GM21737 (cell line): ENCODE data around the gene CSTF3.
"Not testable (repeated sequence)": the region's sequence is repeated elsewhere in the genome, so short reads cannot be mapped to it uniquely, and the experiment has no call there.

Experiments
- ATAC-seq: cut with Tn5 transposase; IDR thresholded peaks from one replicate; pipeline ENCODE4 v1.9.1; 2021; ENCODE audit warnings: mild to moderate bottlenecking, moderate library complexity; ENCODE audit not compliant: unreplicated experiment

CSTF3 gene

DNA sequence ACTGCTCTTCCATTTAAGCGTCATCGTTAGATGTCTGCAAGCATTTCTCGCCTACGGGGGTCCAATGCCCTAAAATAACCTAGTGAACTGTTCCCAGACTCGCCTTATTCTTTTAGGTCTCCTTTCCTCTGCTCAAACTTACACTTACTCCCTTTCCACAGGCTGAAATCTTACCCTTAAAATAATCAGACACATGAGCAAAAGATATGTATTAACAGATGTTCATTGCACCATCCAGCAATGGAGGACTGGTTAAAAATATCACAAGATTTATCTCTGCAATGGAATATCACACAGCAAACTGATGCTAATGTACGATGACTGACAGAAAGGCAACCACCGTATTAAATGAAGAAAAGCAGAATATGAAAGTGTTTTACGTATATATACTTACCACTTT is 1.6 kb upstream of the CSTF3 start:
- no peak for ATAC-seq

DNA sequence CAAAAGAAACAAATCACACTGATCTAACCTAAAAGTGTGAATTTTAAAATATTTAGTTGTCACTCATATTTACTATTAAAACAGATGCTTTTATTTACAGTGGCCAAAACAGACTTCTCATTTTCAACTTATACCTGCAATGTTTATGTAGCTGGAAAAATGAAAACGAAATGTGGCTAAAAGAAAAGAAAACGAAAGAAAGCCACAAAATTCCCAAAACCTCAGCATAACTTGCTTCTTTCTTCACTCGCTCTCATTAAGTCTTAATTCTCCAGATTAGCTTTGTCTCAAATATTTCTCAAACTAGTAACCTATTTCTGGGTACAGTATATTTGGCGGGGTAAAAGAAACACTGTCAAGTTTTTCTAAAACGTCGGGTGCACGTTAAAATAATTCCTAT is 693 bp downstream of the CSTF3 start:
- ATAC-seq = no peak

DNA sequence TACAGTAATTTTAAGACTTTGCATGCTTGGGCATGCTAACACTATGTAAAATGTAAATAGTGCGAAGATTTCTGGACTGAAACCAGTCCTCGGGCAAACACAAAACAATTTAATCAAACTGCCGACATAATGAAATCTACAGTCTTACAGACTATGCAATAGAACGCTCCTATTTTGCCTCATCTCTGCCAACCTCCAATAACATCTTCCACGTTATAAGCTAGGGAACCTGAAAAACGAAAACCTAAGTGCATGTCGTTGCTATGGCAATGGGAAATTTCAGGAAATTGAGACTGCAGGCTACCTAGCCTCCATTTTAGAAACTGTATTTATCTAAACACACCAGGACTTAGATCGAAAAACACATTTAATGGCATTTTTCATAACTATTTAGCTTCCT is 1.1 kb downstream of the CSTF3 start:
- no peak for ATAC-seq

DNA sequence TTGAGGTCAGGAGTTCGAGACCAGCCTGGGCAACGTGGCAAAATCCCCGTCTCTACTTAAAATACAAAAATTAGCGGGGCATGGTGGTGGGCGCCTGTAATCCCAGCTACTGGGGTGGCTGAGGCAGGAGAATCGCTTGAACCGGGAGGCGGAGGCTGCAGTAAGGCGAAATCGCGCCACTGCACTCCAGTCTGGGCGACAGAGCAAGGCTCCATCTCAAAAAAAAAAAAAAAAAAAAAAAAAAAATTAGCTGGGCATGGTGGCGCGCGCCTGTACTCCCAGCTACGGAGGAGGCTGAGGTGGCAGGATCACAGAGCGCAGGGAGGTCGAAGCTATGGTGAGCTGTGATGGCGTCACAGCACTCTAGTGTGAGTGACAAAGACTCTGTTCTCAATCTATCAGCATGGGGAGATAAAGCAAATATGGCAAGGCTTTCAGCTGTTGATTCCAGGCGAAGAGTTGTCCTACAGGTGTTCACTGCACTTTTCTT is 1.9 kb downstream of the CSTF3 start:
- ATAC-seq = not testable (repeated sequence)

DNA sequence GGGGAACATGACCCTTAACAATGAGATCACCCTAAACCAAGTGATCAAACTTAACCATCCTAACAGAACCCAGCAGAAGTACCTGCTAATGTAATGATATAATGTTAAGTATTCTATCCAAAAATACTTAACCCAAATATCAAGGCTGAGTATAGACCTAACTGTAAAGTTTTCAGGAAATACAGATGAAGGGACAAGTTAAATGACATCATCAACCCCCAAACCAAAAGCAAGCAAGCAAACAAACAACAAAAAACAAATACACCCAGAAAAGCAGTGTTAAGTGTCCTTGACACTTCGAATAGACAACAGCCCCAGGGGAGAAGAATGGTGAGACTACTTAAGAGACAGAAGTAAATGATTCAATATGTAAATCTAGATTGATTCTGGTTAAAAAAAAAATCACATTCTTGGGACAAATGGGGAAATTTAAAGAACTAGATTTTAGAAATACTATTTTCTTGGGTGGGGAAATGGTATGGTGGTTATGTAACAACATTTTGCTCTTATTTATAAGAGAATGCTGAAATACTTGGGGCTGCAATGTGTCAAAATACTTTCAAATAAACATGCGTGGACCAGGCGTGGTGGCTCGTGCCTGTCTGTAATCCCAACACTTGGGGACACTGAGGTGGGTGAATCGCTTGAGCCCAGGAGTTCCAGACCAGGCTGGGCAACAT is 2.5 kb downstream of the CSTF3 start:
- no peak for ATAC-seq

DNA sequence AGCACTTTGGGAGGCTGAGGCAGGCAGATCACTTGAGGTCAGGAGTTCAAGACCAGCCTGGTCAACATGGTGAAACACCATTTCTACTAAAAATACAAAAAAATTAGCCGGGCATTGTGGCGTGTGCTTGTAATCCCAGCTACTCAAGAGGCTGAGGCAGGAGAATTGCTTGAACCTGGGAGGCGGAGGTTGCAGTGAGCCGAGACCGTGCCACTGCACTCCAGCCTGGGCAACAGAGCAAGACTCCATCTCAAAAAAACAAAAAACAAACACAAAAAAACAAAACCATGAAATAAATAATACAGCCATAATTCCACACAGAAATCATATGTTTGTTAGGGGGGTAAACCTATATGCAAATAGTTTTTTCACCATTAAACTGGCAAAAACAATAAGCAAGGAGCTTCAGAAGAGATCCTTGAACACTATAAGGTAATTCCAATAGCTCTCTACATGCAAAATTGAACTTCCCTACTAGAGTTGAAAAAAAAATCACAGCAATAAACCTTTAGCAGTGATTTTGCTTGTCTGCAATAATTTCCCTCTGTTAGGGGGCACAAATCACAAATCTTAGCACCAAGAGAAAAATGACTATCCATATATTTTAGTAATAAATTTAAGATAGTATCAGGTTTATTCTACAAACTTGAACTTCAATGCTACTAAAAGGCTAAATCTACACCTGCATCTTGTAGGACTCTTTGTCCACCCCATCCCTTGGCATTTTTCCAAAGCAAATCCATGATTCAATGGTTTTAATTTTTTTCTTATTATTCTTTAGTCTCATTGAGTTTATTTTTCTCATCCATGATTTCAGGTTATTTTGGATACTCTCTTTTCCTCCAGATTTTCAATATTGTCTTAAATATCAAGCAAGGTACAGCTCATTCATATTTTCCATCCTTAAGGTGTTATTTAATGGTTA is 3.9 kb downstream of the CSTF3 start:
- ATAC-seq = no peak

DNA sequence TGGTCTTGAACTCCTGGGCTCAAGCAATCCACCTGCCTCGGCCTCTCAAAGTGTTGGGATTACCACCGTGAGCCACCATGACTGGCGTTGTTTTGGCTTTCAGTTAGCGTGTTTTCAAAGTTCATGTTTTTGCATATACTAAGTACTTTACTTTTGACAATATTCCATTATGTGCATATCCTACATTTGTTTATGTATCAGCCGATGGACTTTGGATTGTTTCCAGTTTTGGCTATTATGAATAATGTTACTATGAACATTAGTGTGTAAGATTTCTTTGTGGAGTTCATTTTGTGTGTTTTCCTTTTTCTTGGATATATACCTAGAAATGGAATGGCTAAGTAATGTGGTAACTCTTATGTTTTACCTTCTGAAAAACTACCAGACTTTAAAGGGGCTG is 9.9 kb downstream of the CSTF3 start:
- no peak for ATAC-seq

DNA sequence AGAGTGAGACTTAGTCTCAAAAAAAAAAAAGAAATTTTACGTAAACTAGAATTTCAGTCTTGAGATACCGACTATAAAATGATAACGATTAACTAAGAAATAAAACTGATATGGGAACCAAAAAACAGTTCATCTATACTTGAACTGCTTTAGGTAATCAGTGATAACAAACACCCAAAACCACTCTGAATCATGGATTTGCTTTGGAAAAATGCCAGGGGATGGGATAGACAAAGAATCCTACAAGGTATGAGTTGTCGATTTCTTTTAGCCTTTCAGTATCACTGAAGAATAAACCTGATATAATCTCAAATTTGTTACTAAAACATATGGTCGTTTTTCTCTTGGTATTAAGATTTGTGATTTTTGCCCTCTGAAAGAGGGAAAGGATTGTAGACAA is 13.7 kb downstream of the CSTF3 start:
- no peak for ATAC-seq

DNA sequence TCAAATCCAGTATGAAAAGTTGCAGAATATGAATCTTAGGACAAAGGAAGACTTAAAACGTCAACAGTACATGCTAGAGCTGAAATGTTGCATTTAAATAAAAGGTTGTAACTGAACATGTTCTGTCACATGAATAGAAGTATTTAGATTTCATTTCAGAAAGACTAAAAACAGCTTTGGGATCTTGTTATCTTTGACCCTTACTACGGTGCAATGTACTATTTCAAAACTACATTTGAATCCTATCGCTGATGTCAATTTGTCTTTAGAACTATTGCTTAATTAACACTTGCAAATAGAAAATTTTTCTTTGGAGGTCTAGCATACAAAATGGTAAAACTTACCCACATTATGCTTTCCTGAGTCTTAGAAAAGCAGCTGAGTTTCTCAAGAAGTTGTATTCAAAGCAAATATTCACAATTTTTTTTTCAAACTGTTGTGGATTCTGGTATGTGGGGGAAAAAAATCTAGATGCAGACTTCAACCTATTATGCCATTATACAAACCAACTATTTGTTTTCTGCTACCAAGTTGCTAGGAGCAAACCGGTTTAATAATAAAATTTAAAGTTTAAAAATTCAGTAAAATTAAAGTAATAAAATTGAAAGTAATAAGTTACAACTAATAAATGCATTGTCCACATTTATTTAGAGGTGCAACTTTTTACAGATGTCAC is 25.4 kb downstream of the CSTF3 start:
- ATAC-seq = no peak

DNA sequence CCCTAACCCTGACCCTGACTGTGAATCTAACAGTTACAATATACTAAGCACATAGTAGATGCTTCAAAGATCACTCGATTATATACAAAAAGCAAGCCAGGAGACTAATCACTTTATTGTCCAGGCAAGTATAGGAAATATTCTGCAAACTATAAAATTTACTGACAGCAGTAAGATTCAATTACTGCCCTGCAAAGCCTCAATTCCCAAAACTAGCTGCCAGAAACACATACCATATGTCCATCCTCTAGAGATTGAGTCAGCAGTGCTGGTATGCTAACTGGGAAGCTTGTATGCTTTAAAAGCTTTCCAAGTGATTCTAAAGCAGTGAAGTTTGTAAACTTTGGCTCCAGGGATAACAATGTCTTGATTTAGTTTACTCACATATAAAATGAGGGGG is 26.1 kb downstream of the CSTF3 start:
- no peak for ATAC-seq

DNA sequence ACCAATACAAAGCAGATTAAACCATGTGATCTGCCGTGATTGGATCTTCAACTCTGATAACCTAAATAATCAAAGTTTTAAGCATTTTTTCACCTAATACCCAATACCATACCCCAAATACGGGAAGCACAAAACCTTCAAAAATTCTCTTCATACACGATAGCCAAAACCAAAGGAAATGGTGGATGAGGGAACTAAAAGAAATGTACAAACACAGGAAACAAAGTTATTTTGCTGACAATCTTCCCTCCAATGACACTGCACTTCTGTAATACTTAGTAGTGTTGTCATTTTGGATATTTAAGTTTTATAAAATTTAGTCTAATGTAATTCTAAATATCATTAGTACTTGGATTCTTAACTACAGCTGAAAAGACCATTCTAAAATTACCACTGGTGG is 27.0 kb downstream of the CSTF3 start:
- no peak for ATAC-seq

DNA sequence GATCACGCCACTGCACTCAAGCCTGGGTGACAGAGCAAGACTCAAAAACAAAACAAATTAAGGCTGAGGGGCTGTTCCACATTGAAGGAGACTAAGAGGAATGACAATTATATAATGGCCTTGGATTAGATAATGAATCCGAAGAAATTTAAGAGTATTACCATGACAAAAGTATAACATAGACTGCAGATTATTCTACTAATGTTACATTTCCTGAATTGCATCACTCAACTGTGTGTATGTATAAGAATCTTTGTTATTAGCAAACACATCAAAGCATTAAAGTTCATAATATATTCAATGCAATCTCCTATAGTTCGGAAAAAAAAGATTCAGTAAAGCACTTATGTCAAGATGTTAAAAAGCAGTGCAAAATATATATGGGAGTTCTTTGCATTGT is 27.5 kb downstream of the CSTF3 start:
- ATAC-seq = no peak

DNA sequence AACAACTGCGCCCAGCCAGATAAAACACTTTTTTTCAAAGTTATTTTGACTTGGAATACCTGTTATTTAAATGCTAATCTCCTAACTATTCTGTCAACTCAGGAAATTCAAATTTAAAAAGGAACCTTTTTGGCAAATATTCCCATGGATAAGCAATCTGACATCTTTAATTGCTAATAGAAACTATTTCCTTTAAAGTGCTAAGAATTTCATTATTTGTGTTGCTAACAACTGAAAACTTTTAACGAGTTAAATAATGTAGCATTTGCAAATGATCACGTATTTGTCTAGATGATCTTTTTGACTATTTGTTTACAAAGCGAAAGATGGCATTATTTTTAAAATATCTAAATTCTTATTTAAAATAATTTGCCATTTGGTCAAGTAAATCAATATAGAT is 28.8 kb downstream of the CSTF3 start:
- no peak for ATAC-seq

DNA sequence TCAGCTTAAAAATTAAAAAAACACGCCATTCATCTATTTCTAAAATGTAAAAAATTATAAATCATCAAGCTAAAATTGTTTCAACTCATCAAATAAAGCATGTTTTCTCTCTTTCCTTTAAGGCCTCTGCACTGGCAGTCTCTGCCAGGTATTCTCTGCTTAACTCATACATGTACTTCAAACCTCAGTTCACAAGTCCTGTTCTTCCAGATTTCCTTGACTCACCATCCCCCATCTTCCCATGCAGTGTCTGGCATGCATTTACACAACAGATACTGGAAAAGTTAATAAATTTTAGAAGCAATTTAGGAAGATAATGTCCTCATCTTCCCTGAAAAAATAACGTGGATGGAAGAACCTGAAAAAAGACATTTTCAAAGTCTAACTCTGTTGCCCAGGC is 32.5 kb downstream of the CSTF3 start:
- no peak for ATAC-seq

DNA sequence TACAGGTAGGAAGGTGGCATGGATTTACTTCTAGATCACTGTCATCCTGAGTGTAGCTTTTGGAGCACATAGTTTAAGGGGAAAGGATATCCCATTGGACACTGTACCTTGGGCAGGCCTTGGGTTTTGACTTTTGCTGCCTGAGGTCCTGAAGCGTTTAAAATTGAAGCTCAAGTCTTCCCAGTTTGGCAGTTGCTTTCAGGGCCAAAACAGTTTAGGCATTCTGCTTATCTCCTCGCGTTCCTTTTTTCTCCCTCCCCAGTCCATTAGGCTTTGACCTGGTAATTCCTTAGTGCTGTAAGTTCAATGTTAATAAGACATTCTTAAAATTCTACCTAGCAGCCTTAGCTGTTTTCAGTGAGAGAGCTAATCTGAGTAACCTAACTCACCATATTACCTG is 35.7 kb downstream of the CSTF3 start:
- ATAC-seq = no peak

DNA sequence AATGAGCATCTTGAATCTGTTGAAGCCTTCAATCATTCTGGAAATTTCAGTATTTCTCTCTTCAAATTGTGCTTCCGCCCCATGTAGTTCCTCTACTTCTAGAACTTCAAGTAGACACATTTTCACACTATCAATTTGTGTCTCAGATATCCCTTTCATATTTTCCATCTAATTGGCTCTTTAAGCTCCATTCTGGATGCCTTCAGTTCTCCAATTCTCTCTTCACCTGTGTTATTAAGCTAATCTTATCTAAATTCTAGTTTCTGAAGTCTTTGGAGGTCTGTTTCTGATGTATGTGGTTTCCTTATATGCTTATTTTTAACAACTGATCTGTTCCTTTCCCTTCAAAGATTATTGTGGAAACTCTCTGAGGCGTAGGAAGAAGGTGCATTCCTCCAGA is 36.3 kb downstream of the CSTF3 start:
- ATAC-seq = no peak

DNA sequence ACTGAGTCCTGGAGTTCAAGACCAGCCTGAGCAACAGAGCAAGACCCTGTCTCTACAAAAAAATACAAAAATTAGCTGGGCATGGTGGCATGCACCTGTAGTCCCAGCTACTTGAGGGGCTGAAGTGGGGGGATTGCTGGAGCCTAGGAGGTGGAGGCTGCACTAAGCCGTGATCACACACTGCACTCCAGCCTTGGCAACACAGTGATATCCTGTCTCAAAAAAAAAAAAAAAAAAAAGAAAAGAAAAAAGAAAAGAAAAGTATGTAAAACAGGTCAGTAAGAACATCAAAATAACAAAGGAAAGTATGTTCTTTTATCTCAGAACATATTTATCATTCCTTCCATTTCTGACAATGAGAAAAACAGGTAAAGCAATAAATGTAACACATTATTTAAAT is 38.6 kb downstream of the CSTF3 start:
- not testable (repeated sequence) for ATAC-seq

DNA sequence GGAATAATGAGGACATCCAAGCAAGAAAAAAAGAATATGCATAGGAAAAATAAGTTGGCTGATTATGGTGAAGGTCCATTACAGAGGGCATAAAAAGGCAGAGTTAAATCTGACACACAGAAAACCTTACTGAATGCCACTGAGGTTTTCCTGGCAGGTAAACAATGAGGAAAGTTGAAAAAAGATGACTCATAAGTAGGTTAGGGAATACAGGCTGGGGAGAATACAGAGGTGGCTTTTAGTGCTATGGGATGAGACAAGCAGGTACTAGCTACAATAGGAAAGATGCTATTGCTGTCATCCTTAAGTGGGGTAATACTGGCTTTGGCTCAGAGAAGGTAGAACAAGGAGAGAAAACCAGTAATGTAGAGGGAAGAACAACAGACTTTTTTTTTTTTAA is 44.7 kb downstream of the CSTF3 start:
- ATAC-seq = no peak

DNA sequence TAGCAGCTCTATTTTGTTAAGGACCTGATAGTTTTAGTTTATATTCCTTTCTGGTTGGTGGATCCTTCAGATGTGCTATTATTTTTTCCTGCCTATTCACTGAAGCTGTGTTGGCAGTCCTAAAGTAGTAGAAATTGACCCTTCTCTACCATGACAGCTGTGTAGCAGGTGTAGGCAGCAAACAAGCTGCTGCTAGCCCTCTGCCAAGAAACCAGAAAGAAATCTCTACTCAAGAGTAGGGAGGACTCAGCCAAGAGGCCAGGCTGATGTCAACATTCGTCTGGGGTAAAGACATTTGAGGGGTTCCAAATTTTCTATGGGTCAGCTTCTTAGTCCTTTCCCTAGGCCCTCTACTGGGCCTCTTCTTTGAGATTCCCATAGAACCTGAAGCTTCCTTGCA is 51.2 kb downstream of the CSTF3 start:
- no peak for ATAC-seq

DNA sequence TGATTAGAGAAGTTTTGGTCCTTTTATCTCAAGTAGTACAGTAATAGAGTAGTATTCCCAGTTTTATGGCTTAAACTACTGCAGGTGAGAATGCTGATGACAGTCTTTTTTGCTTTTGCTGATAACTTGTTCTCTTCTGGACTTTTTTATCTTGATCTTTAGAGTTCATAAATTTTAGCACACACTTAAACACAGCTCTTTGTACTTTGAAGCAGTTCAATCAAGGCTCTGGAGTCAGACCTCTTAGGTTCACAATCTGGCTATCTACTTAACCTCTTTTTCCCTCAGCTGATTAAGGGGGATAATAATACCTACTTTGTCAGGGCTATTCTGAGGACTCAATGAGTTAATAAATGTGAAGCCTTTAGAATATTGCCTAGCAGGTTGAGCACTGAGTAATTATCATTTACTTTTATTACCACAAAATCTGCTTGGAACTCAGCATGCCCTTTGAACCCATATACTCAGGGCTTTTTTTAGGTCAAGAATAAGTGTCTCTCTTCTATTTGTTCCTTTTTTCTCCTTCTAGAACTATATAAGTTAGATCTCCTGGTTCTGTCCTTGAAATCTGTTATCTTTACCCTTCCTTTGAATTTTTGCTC is 51.9 kb downstream of the CSTF3 start:
- ATAC-seq = no peak

DNA sequence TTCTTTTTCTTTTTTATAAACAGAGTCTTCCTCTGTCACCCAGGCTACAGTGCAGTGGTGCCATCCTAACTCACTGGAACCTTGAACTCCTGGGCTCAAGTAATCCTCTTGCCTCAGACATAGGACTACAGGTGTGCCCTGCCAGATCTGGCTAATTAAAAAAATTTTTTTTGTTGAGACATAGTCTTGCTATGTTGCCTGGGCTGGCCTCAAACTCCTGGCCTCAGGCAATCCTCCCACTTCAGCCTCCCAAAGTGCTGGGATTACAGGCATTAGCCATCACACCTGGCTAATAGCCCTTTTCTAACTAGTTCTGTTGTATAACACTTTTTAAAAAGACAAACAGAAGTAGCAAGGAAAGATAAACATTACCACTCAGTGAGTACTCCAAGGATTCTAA is 57.4 kb downstream of the CSTF3 start:
- ATAC-seq = no peak
